ENCODE results near the gene PHF21A.
"Not testable (repeated sequence)": the region's sequence is repeated elsewhere in the genome, so short reads cannot be mapped to it uniquely, and the experiment has no call there.

The PHF21A gene

DNA sequence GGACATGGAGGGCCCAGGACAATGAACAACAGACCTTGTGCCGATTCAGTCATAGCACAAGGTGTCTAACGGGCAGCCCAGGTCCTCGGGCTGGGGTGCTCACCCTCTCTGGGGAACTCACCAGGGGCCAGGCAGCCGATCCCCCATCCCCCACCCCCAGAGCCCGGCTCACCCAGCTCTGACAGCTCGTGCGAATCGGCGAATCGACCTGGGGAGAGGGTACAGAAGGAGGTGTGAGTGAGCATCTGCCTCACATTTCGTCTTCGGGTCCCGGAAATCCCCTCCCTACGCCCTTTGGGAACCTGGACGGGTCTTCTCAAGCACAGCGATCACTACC lies 204.0 kb downstream of the PHF21A start:
- H3K4me3 ChIP-seq (ENCODE audit: low read depth, low read length) = peak overlapping the region; percentile 99
- DNase-seq (ENCODE audit: low read depth) = no peak

DNA sequence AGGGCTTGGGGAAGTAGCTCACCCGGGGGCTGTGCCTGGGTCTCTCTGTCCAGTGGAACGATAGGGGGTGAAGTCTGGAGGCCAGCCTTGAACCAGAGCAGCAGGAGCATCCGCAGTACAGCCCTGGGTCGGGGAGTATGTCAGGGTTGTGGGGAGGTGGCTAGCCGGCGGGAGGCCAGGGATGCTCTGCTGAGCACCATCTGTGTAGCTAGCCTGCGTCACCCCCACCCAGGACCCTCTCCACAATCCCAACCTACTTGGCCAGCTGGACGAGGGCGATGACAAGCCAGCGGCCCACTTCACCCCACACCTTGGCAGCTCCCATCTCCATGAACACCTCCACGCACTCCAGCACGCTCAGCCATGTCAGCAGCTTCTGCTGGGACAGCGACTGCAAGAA lies 205.8 kb downstream of the PHF21A start:
- no peak overlapping the region for H3K4me3 ChIP-seq (ENCODE audit: low read depth, low read length)
- no peak for DNase-seq (ENCODE audit: low read depth)

DNA sequence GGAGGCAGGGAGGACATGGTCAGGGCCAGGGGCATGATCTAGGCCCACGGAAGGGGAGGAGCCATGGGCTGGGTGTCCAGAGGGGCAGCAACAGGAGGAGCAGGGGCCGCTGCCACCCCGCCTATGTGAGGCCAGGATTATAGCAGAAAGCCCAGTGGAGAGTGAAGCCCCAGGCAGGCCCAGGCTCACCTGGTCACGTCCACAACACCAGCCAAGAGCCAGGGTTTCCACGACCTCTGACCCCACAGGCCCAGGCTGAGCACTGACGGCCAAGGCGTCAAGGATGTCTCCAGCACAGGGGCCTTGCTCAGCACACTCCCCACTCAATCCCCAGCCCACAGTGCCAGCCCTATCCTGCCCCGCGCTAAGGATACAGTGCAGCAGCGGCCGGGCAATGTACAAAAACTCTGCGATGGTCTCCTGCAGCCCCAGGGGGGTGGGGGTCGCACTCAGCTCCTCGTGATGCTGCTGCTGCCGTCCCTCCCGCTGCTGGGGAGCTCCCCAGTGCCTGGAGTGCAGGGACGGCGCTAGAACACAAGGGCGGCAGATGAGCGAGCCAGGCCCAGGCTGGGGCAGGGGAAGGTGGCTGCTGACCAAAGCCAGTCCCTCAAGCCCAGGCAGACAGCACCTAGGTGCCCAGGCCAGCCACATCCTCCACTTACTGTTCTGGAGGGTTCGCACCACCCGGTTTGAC lies 207.2 kb downstream of the PHF21A start:
- no peak for DNase-seq (ENCODE audit: low read depth)
- H3K4me3 ChIP-seq (ENCODE audit: low read depth, low read length) = no peak overlapping the region

DNA sequence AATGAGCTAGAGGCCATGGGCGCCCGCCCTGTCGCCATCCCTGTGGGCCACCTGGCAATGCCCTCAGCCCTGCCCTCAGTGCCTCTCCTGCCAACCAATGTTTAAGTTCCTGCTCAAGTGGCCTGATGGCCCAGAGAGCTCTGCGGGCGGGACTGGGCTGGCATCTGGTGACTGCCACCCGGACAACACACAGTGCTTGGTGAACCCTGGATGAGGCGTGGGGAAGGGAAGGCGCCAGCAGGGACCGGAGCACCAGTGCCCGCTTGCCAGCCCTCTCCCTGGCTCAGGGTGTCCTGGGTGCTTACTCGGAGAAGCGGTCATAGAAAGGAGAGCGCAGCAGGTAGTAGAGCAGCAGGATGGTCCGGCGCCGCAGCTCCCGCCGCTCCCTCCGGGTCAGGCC lies 207.7 kb downstream of the PHF21A start:
- no peak overlapping the region for H3K4me3 ChIP-seq (ENCODE audit: low read depth, low read length)
- DNase-seq (ENCODE audit: low read depth) = no peak

DNA sequence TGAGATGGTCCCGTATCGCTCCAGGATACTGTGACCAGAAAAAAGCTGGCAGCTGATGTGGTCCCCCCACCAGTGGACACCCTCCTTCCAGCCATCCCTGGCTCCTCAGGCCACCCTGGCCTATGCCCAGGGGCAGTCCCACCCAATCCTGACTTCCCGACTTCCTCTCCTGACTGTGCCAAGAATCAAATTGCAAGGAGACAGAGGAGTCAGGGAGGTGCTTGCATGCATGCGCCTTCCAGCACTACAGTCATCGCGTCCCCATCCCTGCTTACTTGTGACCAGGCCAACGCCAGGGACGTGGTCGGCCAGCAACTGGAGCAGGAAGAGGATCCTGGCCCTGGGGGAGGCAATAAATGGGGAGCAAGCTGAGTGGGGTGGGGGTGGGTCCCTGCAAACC lies 210.6 kb downstream of the PHF21A start:
- no peak for DNase-seq (ENCODE audit: low read depth)
- H3K4me3 ChIP-seq (ENCODE audit: low read depth, low read length) = no peak overlapping the region

DNA sequence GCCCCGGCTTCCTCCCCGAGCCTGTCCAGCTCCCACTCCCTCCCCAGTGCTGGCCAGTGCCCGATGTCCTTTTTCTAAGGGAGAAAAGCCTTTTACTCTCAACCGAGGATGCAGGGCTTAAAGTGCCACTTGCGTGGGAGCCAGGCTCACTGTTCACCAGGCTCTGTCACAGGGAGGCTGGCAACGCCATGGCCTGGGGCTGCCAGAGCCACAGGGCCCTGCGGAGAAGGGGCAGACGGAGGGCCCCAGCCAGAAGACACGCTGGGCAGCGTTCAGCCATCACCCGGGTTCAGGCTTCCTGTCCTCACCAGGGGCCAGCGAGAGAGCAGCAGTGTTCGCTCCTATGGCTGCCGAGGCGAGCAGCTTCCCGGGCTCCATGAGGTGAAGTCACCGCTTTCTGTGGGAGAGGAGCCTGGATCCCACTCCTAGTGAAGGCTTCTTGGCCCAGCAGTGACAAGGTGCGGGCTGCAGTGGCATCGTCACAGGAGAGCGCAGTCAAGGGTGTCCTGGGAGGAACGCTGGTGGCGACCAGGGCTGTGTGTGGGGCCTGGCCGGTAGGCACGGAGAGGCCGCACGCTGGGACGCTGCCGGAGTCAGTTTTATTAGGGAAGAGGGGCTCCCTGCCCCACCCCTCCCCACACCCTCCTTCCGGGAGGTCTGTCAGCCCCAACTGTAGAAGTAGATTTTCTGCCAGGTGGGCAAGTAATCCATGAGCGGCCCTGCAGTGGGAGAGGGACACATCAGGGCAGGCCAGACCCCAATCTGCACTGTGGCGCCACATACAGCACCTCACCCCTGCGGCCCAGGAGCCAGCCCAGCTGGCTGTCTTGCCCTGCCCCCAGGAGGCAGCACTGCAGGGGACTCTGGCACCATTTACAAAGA lies 211.4 kb downstream of the PHF21A start:
- DNase-seq (ENCODE audit: low read depth) = no peak
- H3K4me3 ChIP-seq (ENCODE audit: low read depth, low read length) = no peak overlapping the region

DNA sequence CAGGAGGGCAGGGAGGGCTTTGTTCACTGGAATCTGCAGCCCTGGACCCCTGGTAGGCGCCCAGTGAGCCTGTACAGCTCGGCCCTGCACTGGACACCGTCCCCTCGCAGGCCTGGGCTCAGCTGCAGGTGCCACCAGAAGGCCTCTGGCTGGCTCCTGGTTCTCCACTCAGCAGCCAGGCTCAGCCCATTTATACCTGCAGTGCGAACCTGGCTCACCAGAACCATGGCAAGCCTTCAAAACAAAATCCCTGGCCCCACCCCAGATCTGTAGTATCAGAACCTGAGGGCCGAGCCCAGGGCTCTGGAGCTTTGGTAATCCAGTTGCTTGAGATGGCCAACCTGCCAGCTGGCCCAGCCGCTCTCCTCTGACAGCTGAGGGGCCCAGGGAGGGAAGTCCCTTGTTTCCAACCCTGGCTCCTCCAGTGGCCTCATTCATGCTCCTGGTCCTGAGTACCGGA lies 213.3 kb downstream of the PHF21A start:
- no peak overlapping the region for H3K4me3 ChIP-seq (ENCODE audit: low read depth, low read length)
- no peak for DNase-seq (ENCODE audit: low read depth)

DNA sequence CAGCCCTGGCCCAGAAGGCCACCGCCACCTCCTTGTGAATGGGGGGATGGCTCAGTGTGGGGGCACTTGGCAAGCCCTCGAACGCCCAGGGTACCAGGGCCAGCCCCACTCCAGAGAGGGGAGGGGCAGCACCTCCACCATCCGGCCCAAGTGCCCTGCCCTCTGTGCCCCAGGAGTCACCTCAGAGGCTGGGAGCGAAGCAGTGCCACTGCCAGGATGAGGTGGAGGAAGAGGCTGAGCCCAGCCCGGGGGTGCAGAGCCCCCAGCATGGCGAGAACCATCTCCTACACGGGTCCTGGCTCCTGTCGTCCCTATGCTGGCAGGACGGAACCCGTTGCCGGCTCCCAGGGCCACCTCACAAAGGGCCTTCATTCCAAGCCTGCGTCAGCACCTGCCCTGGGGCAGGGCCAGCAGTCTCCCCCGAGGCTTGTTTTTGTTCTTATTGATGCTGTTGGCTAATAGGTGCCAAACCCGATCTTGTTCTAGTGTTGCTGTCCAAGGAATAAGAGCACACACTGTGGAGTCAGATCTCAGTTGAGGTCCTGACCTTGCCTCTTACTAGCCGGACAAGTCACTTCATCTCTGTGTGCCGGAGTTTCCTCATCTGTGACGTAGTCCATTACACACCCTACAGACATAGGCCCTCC lies 214.2 kb downstream of the PHF21A start, which contains the start of gene FREY1:
Gene FREY1 (minus strand): TSS at position 307 of the 647 bp plus-strand sequence. CDS start 26 bp downstream, at position 281.
- H3K4me3 ChIP-seq (ENCODE audit: low read depth, low read length) = no peak within 1 kb of the TSS
- DNase-seq (ENCODE audit: low read depth) = no peak

DNA sequence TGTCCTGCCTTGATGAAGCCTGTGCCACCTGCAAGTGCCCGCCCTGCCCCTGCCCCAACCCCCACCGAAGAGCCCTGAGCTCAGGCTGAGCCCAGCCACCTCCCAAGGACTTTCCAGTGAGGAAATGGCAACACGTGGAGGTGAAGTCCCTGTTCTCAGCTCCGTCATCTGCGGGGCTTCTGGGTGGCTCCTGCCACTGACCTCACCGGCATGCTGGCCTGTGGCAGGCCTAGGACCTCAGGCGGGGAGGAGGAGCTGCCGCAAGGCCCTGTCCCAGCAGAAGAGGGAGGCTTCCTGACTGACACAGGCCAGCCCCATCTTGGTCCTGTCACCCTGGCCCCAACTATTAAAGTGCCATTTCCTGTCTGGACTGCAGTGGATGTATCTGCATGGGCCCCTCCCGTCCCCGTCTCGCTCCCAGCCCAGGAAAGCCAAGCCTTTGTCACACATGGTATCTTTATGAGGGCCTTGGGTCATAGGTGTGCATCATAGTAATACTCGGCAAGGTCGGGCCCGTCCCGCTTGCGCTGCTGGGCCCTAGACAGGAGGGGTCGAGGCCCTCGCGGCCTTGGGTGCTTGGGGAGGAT lies 215.1 kb downstream of the PHF21A start:
- no peak overlapping the region for H3K4me3 ChIP-seq (ENCODE audit: low read depth, low read length)
- DNase-seq (ENCODE audit: low read depth) = no peak

DNA sequence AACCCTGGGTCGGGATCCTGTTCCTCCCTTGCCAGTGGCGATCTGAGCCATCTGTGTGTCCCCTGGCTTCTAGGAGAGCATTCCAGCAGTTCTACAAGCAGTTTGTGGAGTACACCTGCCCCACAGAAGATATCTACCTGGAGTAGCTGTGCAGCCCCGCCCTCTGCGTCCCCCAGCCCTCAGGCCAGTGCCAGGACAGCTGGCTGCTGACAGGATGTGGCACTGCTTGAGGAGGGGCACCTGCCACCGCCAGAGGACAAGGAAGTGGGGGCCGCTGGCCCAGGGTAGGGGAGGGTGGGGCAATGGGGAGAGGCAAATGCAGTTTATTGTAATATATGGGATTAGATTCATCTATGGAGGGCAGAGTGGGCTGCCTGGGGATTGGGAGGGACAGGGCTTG lies 215.7 kb downstream of the PHF21A start:
- DNase-seq (ENCODE audit: low read depth); H3K4me3 ChIP-seq (ENCODE audit: low read depth, low read length): not testable (repeated sequence)

DNA sequence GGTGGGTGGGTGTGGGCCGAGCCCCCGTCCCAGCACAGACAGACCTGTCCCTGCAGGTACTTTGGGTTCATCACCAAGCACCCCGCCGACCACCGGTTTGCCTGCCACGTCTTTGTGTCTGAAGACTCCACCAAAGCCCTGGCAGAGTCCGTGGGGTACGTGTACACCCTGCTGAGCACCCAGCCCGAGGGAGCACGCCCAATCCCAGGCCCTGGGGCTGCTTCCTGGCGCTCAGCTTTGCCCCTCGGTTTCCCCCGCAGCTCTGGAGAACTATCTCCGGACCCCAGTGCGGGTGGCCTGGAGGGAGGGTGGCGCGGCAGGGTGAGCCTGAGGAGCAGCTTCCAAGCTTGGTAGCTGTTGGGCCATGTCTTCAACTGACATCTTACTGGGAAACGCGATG lies 216.2 kb downstream of the PHF21A start:
- H3K4me3 ChIP-seq (ENCODE audit: low read depth, low read length) = no peak overlapping the region
- DNase-seq (ENCODE audit: low read depth) = no peak

DNA sequence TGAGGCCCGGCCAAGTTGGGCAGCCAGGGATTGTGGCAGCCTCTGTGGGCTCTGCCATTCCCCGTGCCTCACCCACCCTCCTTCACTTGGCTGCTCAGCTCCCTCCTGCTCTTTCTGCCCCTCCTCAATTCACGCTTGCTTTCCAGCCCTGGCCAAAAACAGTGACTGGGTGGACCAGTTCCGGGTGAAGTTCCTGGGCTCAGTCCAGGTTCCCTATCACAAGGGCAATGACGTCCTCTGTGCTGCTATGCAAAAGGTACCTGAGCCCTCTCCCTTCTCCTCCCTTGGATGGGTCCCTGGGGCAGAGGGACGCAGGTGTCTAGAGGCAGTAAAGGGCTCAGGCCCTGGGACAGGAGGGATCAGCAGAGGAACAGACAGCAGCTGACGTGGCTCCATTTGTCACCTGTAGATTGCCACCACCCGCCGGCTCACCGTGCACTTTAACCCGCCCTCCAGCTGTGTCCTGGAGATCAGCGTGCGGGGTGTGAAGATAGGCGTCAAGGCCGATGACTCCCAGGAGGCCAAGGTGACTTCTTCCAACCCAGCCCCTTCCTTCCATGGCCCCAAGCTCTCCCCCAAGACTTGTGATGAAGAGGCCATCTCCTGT lies 216.8 kb downstream of the PHF21A start:
- H3K4me3 ChIP-seq (ENCODE audit: low read depth, low read length) = no peak overlapping the region
- no peak for DNase-seq (ENCODE audit: low read depth)

DNA sequence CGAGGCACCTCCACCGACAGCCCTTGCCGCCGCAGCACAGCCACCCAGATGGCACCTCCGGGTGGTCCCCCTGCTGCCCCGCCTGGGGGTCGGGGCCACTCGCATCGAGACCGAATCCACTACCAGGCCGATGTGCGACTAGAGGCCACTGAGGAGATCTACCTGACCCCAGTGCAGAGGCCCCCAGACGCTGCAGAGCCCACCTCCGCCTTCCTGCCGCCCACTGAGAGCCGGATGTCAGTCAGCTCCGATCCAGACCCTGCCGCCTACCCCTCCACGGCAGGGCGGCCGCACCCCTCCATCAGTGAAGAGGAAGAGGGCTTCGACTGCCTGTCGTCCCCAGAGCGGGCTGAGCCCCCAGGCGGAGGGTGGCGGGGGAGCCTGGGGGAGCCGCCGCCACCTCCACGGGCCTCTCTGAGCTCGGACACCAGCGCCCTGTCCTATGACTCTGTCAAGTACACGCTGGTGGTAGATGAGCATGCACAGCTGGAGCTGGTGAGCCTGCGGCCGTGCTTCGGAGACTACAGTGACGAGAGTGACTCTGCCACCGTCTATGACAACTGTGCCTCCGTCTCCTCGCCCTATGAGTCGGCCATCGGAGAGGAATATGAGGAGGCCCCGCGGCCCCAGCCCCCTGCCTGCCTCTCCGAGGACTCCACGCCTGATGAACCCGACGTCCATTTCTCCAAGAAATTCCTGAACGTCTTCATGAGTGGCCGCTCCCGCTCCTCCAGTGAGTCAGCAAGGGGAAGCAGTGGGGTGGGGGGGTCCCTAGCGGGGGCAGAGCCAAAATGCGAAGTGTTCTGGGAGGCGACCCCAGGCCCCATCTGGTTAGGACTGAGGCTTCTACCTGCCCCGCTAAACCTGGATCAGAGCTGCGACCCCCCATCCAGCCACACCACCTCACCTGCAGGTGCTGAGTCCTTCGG lies 218.5 kb downstream of the PHF21A start:
- no peak for DNase-seq (ENCODE audit: low read depth)

DNA sequence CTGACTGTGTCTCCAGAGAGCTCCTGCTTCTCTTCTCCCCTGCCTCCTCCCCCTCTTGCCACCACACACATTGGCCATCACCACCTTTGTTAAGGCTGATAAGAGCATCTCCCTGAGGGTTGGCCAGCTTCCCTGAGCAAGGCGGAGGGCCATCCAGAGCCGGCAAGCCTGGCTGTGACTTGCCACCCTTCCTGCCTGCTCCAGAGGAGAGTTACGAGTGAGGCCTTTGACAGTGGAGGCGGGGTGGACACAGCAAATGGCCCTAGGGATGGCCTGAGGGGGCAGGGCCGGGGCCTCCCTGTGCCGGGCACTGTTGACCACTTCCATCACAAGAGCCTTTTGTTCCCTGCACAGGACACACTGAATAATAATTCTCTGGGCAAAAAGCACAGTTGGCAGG lies 219.6 kb downstream of the PHF21A start:
- H3K4me3 ChIP-seq (ENCODE audit: low read depth, low read length) = no peak overlapping the region
- DNase-seq (ENCODE audit: low read depth) = no peak

More for the DNA sequence above, 218.5 kb downstream of the PHF21A start:
- H3K4me3 ChIP-seq (ENCODE audit: low read depth, low read length) = no peak overlapping the region

DNA sequence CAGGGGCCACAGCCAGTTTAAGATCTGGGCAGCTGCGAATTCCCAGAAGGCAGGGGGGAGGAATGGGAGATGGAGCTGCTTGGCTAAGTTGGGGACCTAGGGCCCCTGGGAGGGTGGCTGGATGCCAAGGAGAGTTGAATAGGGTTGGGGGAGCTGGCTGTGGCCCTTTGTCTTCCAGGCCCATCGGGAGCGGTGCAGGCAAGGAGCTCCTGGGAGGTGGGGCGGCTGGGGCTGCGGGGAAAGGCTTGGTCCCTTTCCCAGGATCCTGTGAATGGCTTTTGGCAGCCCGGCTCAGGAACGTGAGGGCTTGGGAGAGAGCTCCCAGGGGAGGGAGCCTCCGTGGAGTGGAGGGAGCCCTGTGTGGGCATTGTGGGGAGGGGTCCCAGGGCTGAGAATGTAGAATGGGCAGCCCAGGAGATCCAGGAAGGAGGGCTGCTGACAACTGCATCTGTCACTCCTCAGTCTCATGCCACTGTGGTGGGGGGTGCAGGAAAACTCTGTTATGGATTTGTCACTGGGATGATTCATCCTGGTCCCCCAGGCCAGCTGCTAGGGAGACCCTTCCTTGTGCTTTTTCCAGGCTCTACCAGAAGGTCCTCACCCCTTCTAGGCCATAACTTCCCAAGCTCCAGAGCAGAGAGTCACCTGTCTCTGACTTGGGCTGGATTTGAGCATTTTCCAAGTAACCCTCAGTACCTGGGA lies 220.2 kb downstream of the PHF21A start:
- peak overlapping the region; percentile 62 for H3K4me3 ChIP-seq (ENCODE audit: low read depth, low read length)
- no peak for DNase-seq (ENCODE audit: low read depth)

DNA sequence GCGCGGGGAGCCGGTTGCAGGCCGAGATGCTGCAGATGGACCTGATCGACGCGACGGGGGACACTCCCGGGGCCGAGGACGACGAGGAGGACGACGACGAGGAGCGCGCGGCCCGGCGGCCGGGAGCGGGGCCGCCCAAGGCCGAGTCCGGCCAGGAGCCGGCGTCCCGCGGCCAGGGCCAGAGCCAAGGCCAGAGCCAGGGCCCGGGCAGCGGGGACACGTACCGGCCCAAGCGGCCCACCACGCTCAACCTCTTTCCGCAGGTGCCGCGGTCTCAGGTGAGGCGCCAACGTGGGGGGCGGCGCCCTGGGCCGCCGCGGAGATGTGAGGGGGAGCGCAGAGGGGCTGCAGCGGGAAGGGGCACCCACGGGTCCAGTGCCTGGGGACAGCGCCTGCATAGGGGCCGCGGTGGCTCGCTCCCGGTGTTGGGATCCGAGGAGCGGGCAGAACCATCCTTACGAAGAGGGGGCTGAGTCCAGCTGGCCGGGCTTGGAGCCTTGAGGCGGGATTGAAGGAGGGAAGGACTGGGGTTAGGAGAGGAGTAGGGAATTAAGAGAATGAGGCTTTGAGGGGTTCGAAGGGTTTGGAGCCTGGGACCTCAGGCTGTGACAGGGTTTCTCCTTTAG lies 221.0 kb downstream of the PHF21A start:
- peak overlapping the region; percentile 62 for H3K4me3 ChIP-seq (ENCODE audit: low read depth, low read length)
- DNase-seq (ENCODE audit: low read depth) = not testable (repeated sequence)

DNA sequence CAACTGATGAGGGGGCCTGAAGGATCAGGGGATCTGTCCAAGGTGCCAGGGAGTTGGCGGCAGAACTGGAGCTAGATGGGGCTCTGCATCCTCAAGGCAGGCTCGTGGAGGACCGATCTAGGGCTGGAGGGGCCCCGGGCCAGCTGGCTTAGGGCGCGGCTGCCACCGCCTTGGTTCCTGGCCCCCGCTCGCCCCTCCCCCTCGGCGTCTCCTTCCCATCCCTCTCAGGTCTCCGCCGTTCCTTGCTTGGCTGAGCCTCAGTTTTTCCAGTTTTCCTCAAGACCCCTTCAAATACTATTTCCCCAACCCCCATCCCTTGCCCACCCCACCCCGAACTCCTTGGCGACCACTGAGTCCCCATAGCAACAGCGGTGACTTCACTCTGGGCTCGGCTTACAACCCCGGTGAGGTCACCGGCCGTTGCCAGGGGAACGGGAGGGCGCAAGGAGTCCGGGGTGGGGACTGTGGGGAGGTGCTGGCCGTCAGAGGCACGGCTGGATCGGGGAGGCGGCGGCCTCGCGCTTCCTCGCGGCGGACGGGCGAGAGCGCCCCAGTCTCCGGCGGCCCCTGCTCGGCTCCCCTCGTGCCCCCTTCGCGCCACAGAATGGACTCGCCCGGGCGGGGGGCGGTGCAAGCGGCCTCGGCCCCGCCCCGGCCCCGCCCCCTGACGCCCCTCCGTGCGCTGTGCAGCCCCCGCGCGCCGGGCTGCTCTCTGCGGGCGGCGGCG lies 221.6 kb downstream of the PHF21A start:
- peak; percentile 66 for DNase-seq (ENCODE audit: low read depth)
- H3K4me3 ChIP-seq (ENCODE audit: low read depth, low read length) = peak overlapping the region; percentile 62
